Urinary bladder (tissue), 4 donors: ENCODE measurements around the gene ANTXR2. TPM values are rescaled to one million over a fixed set of nuclear protein-coding genes. Genes with fewer than 3 reads are reported as not detected.
"Not testable (repeated sequence)": the region's sequence is repeated elsewhere in the genome, so short reads cannot be mapped to it uniquely, and the experiment has no call there.

ENCODE experiments used
- DNase-seq: peaks from one replicate; pipeline ENCODE4 v3.0.0-alpha.2; 2015; ENCODE audit errors: extremely low spot score
- H3K27ac ChIP-seq: one replicate; pipeline ENCODE4 v1.5.1; 2013; ENCODE audit warnings: low read depth, mild to moderate bottlenecking, moderate library complexity
- H3K36me3 ChIP-seq: one replicate; pipeline ENCODE4 v1.6.1; 2013; ENCODE audit warnings: mild to moderate bottlenecking, moderate library complexity; ENCODE audit not compliant: insufficient read depth
- H3K4me1 ChIP-seq: one replicate; pipeline ENCODE4 v1.6.1; 2013; ENCODE audit warnings: mild to moderate bottlenecking, moderate library complexity; ENCODE audit not compliant: insufficient read depth
- H3K4me3 ChIP-seq: one replicate; pipeline ENCODE4 v1.5.1; 2013; ENCODE audit warnings: low read depth, low read length
- WGBS: extraction: QIAGEN DNeasy Blood & Tissue Kit; methylation state at CpG from one replicate; pipeline ENCODE4 v1.1.7; 2013; 5-methylcytosine and 5-hydroxymethylcytosine counted together
- polyA plus RNA-seq: library from polyadenylated mRNA; stranded (reverse); fragments of 200-250 nt; gene quantifications from one replicate; pipeline ENCODE4 v1.2.3, GENCODE V29; 2013
- total RNA-seq: library from RNA; depleted of rRNA; stranded (reverse); fragments of >200 nt; gene quantifications from one replicate; pipeline ENCODE4 v1.2.3, GENCODE V29; 2014
- donor health status: healthy with polysubstance abuse.
- donor health status: healthy.

Gene ANTXR2
- total and polyA plus RNA-seq, 2 donors = 133 to 149 TPM

DNA sequence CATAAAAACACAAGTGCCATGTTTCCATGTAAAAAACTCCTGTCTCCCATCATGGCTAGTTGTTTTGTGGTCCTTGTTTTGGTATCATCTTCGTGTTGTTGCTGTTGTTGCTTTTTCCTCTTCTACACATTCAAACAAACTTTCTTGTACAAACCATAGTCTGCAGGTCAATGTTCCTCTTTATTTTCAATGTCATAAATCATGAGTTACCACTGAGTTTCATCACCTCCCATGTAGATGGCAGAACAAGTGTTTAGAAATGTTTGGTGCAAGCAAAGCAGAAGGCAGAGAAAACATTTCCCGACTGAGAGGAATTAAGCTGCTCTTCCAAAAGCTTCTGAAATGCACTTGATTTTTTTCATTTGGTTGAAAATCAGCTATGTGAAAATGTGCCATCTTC, 166.0 kb downstream of the ANTXR2 start:
- DNase-seq = no peak
- 85% methylated on average over 2 of the region's 2 CpGs for WGBS
- H3K4me1 ChIP-seq = no peaks in the 10 kb centered on the region
- H3K27ac ChIP-seq = no peak overlapping the region
- H3K36me3 ChIP-seq = peaks cover 5% of the 10 kb centered on the region
- H3K4me3 ChIP-seq = no peak overlapping the region

DNA sequence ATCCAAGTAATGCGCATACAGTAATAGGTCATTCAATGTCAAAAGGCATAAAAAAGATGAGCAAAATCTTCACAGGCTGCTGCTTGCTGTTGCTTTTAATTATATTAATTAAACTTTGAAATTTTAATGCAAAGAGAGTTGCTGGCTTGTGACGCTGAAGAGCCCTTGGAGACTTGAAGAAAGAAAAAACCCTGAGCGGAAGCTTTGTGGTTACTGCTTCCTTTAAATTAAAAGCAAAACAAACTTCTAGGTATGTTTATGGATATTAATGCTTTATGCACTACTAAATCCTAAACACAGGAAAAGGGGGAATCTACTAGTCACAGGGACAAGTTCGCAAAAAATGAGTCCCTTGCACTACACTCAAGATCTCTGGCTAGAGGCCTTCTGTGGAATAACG, 166.7 kb downstream of the ANTXR2 start:
- WGBS = 96% methylated on average over 5 of the region's 5 CpGs

DNA sequence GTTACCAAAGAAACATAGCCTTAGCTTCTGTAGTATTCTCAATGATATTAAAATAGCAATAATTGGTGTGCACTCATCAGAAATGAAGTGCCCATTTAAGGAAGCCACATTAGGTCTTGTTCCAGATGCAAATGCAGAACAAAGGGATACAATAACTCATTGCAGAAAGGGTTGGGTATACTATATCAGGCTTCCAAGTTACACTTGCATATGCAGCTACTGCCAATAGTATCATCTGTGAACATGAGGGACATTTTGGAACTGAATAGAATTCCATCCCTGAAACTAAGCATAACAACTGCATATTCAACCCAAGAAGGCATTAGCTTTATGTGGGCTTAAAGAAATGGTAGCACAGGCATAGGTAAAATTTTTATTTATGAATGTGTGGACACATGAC, 167.8 kb downstream of the ANTXR2 start:
- DNase-seq = no peak
- peaks cover 5% of the 10 kb centered on the region for H3K36me3 ChIP-seq
- H3K27ac ChIP-seq = no peak overlapping the region
- H3K4me3 ChIP-seq = no peak overlapping the region
- no peaks in the 10 kb centered on the region for H3K4me1 ChIP-seq

More for the DNA sequence above, 166.7 kb downstream of the ANTXR2 start:
- Histone ChIP-seq H3K27ac (no peak overlapping the region), H3K4me3 (no peak overlapping the region), H3K4me1 (no peaks in the 10 kb centered on the region), H3K36me3 (peaks cover 5% of the 10 kb centered on the region)
- DNase-seq = no peak

DNA sequence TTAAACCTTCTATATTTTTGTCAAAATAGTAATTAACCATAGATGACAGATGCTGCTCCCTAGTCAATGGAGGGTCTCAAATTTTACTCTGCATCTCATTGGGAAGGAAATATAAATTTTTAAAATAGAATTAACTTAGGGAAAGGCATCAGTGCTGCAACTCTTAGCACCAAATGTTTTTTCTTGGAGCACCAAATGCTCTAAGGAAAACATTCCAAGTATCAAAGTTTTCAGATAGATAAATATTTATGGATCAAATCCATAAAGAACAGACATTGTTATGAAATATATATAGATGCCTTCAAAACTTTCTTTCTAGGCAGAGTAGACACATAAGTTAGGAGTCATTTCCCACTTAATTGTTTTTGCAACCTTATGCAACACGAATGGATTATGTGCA, 168.7 kb downstream of the ANTXR2 start:
- WGBS = 74% methylated on average over 1 of the region's 1 CpG

DNA sequence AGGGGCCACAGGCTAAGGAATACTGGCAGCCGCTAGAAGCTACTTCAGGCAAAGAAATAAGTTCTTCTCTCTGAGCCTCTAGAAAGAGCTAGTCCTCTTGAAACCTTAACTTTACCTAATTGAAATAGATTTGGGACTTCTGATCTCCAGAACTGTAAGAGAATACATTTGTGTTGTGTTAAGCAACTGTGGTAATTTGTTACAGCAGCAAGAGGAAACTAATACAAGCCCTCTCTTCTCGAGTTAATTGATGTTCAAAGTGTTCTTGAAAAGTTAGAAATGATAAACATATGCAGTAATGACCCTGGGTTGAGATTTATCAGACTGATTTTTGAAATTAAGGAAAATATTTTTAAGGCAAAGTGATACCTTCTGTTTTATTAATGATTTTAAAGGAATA, 172.8 kb downstream of the ANTXR2 start:
- WGBS = 47% methylated on average over 2 of the region's 2 CpGs
- no peaks in the 10 kb centered on the region for H3K4me1 ChIP-seq

More for the DNA sequence above, 168.7 kb downstream of the ANTXR2 start:
- Histone ChIP-seq H3K27ac (no peak overlapping the region), H3K4me3 (no peak overlapping the region), H3K4me1 (no peaks in the 10 kb centered on the region), H3K36me3 (peaks cover 5% of the 10 kb centered on the region)
- DNase-seq = no peak

DNA sequence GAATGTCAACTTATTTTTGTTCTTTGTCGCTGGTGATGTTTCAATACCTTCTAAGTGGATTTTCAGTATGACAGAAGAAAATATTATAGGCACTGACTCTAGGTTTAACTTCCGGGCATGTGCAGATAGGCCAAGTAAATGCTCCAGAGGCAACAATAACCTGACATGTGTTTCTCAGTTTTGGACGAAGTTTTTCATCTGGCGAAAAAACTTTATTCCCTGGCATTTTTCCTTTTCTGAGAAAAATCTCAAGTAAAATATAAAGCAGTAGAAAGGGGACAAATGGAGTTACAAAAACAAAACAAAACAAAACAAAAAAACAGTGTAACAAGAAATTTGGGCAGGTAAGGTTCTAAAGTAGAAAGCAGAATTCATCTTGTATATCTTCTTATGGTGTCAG, 173.5 kb downstream of the ANTXR2 start:
- no peak overlapping the region for H3K27ac ChIP-seq
- DNase-seq = no peak
- H3K36me3 ChIP-seq = no peaks in the 10 kb centered on the region
- no peak overlapping the region for H3K4me3 ChIP-seq
- no peaks in the 10 kb centered on the region for H3K4me1 ChIP-seq
- WGBS = 84% methylated on average over 4 of the region's 4 CpGs

More for the DNA sequence above, 172.8 kb downstream of the ANTXR2 start:
- Histone ChIP-seq H3K4me3 (no peak overlapping the region), H3K27ac (no peak overlapping the region), H3K36me3 (no peaks in the 10 kb centered on the region)
- no peak for DNase-seq

DNA sequence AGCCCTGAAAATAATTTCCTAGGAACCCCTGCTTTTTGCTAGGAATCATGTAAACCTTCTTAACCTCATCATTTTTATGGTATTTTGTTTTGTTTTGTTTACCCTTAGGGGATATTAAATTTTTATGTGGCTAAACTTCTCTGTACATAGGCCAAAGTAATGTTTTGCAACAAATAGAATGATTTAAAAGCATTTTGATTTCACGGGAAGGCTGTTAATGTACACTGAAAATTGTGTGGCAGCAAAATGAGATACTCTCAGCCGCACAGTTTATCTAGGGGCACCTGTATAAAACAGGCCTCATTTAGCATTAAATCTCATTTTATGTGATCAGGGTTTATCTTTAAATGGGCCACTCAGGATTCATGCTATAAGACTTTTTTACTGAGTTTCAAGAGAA, 175.0 kb downstream of the ANTXR2 start:
- no peaks in the 10 kb centered on the region for H3K4me1 ChIP-seq
- H3K4me3 ChIP-seq = no peak overlapping the region
- no peaks in the 10 kb centered on the region for H3K36me3 ChIP-seq
- no peak overlapping the region for H3K27ac ChIP-seq
- 49% methylated on average over 2 of the region's 2 CpGs for WGBS
- no peak for DNase-seq

DNA sequence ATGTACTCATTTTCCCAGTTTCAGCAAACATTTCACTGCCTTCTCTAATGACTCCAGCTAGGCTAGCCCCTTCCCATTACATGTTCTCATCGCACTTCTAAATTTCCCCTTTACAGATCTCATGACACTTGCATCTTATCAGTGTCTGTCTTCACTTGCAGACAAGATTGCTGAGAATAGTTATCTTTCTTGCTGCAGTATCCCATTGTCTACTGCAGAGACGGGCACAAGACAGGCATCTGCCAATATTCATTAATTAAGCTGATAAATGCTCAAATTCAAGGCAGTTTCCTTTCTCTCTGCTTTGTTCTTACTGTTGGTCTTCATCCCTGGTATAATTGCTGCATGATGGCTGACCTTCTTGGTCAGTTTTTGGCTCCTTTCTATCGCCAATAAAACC, 175.9 kb downstream of the ANTXR2 start:
- Histone ChIP-seq H3K4me1 (no peaks in the 10 kb centered on the region), H3K4me3 (no peak overlapping the region), H3K27ac (no peak overlapping the region), H3K36me3 (no peaks in the 10 kb centered on the region)
- WGBS = 64% methylated on average over 3 of the region's 3 CpGs
- no peak for DNase-seq

DNA sequence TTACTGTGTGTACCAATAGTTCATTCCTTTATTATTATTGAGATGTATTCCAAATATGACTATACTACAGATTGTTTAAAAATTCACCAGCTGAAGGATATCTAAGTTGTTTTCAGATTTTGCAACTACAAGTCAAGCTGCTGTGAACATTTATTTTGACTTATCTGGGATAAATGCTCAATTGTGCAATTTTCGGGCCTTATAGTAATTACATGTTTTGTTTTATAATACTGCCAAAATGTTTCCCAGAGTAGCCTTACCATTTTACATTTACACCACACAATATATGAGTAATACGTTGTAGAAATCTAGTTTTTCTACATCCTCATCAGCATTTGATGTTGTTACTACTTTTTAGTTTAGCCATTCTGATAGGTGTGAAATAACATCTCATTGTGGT, 179.6 kb downstream of the ANTXR2 start:
- H3K4me1 ChIP-seq = no peaks in the 10 kb centered on the region
- no peak overlapping the region for H3K27ac ChIP-seq
- DNase-seq = no peak
- no peaks in the 10 kb centered on the region for H3K36me3 ChIP-seq
- no peak overlapping the region for H3K4me3 ChIP-seq
- 63% methylated on average over 2 of the region's 2 CpGs for WGBS

DNA sequence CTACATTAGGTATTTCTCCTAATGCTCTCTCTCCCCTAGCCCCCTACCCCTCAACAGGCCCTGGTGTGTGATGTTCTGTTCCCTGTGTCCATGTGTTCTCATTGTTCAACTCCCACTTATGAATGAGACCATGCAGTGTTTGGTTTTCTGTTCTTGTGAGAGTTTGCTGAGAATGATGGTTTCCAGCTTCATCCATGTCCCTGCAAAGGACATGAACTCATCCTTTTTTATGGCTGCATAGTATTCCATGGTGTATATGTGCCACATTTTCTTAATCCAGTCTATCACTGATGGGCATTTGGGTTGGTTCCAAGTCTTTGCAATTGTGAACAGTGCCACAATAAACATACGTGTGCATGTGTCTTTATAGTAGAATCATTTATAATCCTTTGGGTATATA, 184.0 kb downstream of the ANTXR2 start:
- 98% methylated on average over 1 of the region's 1 CpG for WGBS
- H3K27ac ChIP-seq, H3K4me3 ChIP-seq, H3K4me1 ChIP-seq, H3K36me3 ChIP-seq, DNase-seq: not testable (repeated sequence)

DNA sequence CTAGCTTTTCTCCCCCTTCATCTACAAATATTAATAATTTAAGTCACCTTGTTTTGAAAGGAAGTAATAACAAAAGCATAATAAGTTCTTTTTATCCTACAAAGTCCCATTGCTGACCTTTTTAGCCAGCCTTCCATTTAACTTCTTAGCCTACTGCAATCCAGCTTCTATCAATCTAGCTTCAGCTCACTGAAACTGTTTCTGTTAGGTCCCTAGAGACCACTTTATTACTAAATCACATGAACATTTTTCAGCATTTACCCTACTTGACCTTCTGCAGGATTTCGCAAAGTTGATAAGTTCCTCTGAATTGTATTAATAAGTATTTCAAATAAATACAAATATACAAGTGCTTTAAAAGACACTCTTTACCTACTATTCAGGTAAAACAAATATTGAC, 186.5 kb downstream of the ANTXR2 start:
- H3K4me1 ChIP-seq = no peaks in the 10 kb centered on the region
- H3K4me3 ChIP-seq = no peak overlapping the region
- 85% methylated on average over 1 of the region's 1 CpG for WGBS
- no peak overlapping the region for H3K27ac ChIP-seq
- H3K36me3 ChIP-seq = no peaks in the 10 kb centered on the region
- no peak for DNase-seq

DNA sequence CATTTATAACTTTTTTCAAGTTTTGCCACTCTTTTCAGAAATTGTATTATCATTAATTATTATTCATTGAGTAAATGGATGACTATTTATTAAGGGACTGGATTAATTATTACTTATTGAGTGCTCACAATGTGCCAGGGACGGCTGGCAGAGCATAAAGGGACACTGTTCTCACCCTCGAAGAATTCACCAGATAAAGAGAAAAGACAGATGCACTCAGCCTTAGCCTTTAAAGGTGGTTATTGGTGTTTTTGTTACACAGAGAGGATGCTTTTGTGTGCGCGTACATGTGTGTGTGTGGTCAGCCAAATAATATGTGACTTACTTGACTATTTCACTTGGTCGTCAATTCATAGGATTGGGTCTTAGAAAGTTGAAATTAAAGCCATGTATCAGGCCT, 187.0 kb downstream of the ANTXR2 start:
- no peak overlapping the region for H3K4me3 ChIP-seq
- 81% methylated on average over 5 of the region's 5 CpGs for WGBS
- H3K4me1 ChIP-seq = no peaks in the 10 kb centered on the region
- no peaks in the 10 kb centered on the region for H3K36me3 ChIP-seq
- H3K27ac ChIP-seq = no peak overlapping the region
- DNase-seq = no peak

DNA sequence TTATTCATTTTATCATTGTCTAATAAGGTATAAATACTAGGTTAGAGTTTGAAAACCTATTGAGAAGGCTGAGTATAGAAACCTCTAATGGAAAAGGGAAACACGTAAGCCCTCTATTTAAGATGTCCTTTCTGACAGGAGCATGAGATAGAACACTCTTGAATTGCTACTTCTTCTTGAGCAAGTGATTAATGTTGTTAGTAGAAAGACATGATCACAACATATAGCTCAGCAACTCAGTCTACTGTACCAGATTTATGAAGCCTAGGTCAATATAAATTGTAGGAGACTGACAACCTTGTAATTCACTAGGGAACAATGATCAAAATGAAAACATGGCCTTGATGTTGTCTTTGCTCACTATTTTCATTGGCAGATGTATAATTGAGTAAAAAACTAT, 189.7 kb downstream of the ANTXR2 start:
- no peak overlapping the region for H3K27ac ChIP-seq
- H3K4me3 ChIP-seq = no peak overlapping the region
- no peaks in the 10 kb centered on the region for H3K36me3 ChIP-seq
- no peak for DNase-seq
- WGBS = 98% methylated on average over 1 of the region's 1 CpG
- H3K4me1 ChIP-seq = no peaks in the 10 kb centered on the region

DNA sequence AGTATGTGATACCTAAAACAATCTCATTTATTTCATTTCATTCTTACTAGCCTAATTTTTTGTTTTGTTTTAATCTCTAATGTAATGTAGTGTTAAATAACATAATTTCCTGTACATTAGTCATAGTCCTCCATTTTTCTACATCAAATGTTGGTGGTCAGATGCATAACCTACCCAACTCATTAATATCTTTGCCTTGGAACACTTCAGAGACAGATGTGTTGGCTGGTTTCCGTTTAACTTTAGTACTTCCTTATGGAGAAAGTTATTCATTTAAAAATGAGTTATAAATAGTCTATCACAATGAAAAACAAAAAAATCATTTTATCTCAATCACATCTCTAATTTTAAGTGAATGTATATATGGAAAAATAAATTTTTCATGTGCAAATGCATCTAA, 190.2 kb downstream of the ANTXR2 start:
- Histone ChIP-seq H3K36me3 (no peaks in the 10 kb centered on the region), H3K4me1 (no peaks in the 10 kb centered on the region), H3K4me3 (no peak overlapping the region), H3K27ac (no peak overlapping the region)
- 65% methylated on average over 1 of the region's 1 CpG for WGBS
- no peak for DNase-seq

DNA sequence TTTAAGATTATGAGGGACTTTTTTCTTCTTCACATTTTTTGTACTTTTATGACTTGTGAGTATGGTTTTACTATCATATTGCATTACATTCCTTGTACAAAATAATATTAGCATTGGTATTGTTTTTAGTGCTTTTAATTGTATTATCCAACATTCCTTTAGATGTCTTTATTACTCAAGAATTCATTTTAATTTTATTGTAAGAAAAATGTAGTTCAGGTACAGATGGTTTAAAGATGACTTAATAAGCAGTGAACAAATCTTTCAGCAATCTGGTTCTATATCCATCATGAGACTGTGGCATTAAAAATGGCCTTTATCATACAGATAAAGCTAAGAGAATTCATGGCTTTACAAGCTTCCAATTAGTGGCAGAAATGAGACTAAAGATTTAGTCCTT, 191.6 kb downstream of the ANTXR2 start:
- H3K27ac ChIP-seq = no peak overlapping the region
- DNase-seq = no peak
- no peaks in the 10 kb centered on the region for H3K36me3 ChIP-seq
- H3K4me1 ChIP-seq = no peaks in the 10 kb centered on the region
- no peak overlapping the region for H3K4me3 ChIP-seq
